Fibroblast of skin of left quadriceps (primary cell): ENCODE measurements around the gene OR2T34.
"Not testable (repeated sequence)": the region's sequence is repeated elsewhere in the genome, so short reads cannot be mapped to it uniquely, and the experiment has no call there.

Experiments used
- DNase-seq, 2 experiments: peaks; one replicate each; pipeline ENCODE4 v3.0.0-alpha.2; 2013; ENCODE audit warnings: low read depth in 2 of 2

The OR2T34 gene

GRCh38 chr1:248562672-248563071 lies 11.9 kb downstream of the OR2T34 start, which contains the start of gene OR2T29:
Gene OR2T29 (minus strand): TSS chr1:248562772. CDS start chr1:248559491, 3,281 bp downstream.
- not testable (repeated sequence) for DNase-seq

GRCh38 chr1:248551027-248551426 lies 23.5 kb downstream of the OR2T34 start:
- not testable (repeated sequence) for DNase-seq

DNA sequence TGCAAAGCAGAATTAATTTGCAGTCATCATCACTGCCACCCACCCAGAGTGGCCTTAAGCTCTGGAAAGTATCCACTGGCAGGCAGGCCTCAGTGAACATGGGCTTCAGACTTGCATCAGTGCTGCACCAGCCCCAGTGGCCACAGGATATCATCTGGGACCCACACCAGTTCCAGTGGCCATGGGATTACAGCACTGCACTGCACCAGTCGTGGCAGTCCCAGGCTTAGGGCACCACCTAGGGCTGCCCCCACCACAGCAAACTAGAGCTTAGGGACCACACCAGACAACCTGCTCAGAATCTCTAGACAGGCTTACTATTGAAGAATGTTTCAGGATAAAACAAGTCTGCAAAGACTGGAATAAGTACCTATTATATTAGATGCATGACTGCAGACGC lies 27.2 kb downstream of the OR2T34 start:
- DNase-seq: not testable (repeated sequence)

GRCh38 chr1:248537449-248537848 lies 37.1 kb downstream of the OR2T34 start:
- not testable (repeated sequence) for DNase-seq
